GM23338 (cell line): ENCODE measurements around the gene EGFL7.

Experiments used
- CREB1 ChIP-seq: fragments of 250-450 bp; sonication (Bioruptor Pico); IDR thresholded peaks from 2 replicates; pipeline ENCODE4 v1.5.0; 2020; ENCODE audit warnings: low read depth, mild to moderate bottlenecking, moderate library complexity
- CTCF ChIP-seq, 2 experiments: fragments of 200-600 bp in 1 of 2; sonication (generic) in 1 of 2; conservative IDR thresholded peaks; 2 replicates each; pipeline versions ENCODE4 v1.5.1 to v1.6.1; 2016 to 2017; ENCODE audit warnings: antibody characterized with exemption in 2 of 2, low read depth in 2 of 2, mild to moderate bottlenecking in 2 of 2, moderate library complexity in 1 of 2
- EZH2 ChIP-seq: fragments of 200-600 bp; sonication (generic); IDR thresholded peaks from one replicate; pipeline ENCODE4 v1.8.0; 2017; ENCODE audit warnings: antibody characterized with exemption, mild to moderate bottlenecking, low read depth; ENCODE audit not compliant: unreplicated experiment
- EZH2phosphoT487 ChIP-seq: fragments of 200-600 bp; sonication (generic); IDR thresholded peaks from one replicate; pipeline ENCODE4 v1.8.1; 2018; ENCODE audit warnings: antibody characterized with exemption; ENCODE audit not compliant: unreplicated experiment
- JUNB ChIP-seq: IDR thresholded peaks from one replicate; pipeline ENCODE4 v1.6.1; 2016; ENCODE audit warnings: antibody characterized with exemption; ENCODE audit not compliant: unreplicated experiment
- POLR2AphosphoS5 ChIP-seq: IDR thresholded peaks from 2 replicates; pipeline ENCODE4 v1.6.1; 2016; ENCODE audit warnings: antibody characterized with exemption, low read depth
- REST ChIP-seq: IDR thresholded peaks from one replicate; pipeline ENCODE4 v1.6.1; 2018; ENCODE audit warnings: antibody characterized with exemption; ENCODE audit not compliant: unreplicated experiment
- TF ChIP-seq, protein P1 (sequence below): IDR thresholded peaks from 2 replicates; pipeline ENCODE4 v1.6.1; 2016; ENCODE audit warnings: antibody characterized with exemption

GRCh38 chr9:136697821-136698526 is 35.3 kb downstream of the EGFL7 start:
- no peak for TF ChIP-seq CTCF (conservative IDR thresholded peaks at IDR 0.05; ENCODE audit: low read depth in 2 of 2)
- TF ChIP-seq, protein P1, sequence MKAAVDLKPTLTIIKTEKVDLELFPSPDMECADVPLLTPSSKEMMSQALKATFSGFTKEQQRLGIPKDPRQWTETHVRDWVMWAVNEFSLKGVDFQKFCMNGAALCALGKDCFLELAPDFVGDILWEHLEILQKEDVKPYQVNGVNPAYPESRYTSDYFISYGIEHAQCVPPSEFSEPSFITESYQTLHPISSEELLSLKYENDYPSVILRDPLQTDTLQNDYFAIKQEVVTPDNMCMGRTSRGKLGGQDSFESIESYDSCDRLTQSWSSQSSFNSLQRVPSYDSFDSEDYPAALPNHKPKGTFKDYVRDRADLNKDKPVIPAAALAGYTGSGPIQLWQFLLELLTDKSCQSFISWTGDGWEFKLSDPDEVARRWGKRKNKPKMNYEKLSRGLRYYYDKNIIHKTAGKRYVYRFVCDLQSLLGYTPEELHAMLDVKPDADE: no peak
- TF ChIP-seq EZH2phosphoT487: no peak
- no peak for TF ChIP-seq REST
- TF ChIP-seq JUNB: no peak
- no peak for TF ChIP-seq CREB1 (CRISPR knock-in tag)
- TF ChIP-seq EZH2: no peak
- no peak for TF ChIP-seq POLR2AphosphoS5
